ENCODE measurements around the gene AFF4.

DNA sequence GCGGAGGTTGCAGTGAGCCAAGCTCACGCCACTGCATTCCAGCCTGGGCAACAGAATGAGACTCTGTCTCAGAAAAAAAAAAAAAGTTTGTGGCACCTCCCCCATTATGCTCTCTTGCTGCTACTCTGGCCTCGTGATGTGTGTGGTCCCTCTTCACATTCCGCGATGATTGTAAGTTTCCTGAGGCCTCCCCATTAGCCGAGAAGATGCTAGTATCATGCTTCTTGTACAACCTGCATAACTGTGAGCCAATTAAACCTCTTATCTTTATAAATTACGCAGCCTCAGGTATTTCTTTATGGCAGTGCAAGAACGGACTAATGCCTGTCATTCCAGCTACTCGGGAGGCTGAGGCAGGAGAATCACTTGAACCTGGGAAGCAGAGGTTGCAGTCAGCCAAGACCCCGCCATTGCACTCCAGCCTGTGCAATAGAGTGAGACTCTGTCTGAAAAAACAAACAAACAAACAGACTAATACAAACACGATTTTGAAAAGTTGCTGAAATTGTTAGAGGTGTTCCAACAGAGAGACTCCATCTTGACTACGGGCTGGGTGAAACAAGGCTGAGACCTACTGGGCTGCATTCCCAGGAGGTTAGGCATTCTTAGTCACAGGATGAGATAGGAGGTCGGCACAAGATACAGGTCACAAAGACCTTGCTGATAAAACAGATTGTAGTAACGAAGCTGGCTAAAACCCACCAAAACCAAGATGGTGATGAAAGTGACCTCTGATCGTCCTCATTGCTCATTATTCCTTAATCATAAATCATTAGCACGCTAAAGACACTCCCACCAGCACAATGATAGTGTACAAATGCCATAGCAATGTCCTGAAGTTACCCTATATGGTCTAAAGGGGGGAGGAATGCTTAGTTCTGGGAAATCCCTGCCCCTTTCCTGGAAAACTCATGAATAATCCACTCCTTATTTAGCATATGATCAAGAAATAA lies 8.3 kb upstream of the AFF4 start:
- TF ChIP-seq POLR2A (IDR thresholded peaks at IDR 0.05) (no peak), CTCF (IDR thresholded peaks at IDR 0.05 in 4 of 5, conservative IDR thresholded peaks at IDR 0.05 in 1 of 5) (no peak)
